Lower lobe of right lung (tissue), 2 donors: ENCODE data around the gene STMN1. TPM values are rescaled to one million over a fixed set of nuclear protein-coding genes. Genes with fewer than 3 reads are reported as not detected.

Experiments
- ATAC-seq, 2 donors: fragments of 200-7000 bp; cut with Tn5 transposase; one replicate each; pipeline ENCODE4 v1.9.1; 2020 to 2022; ENCODE audit warnings: mild to moderate bottlenecking in 2 of 2, moderate library complexity in 2 of 2
- DNase-seq: peaks from one replicate; pipeline ENCODE4 v3.0.0-alpha.2; 2020
- H3K27ac ChIP-seq: fragments of 200-600 bp; one replicate; pipeline ENCODE4 v1.8.0; 2022
- H3K27me3 ChIP-seq: fragments of 200-600 bp; one replicate; pipeline ENCODE4 v1.8.0; 2022; ENCODE audit warnings: low read depth
- H3K36me3 ChIP-seq: fragments of 200-600 bp; one replicate; pipeline ENCODE4 v1.8.0; 2022; ENCODE audit warnings: mild to moderate bottlenecking
- H3K4me1 ChIP-seq: fragments of 200-600 bp; one replicate; pipeline ENCODE4 v1.8.0; 2022
- H3K4me3 ChIP-seq: fragments of 200-600 bp; one replicate; pipeline ENCODE4 v1.8.0; 2022; ENCODE audit warnings: mild to moderate bottlenecking
- H3K9me3 ChIP-seq: fragments of 200-600 bp; one replicate; pipeline ENCODE4 v1.8.0; 2022
- intact Hi-C: fragments of 100-400 bp; cut with DNase I; formaldehyde crosslinking; loops from one replicate; pipeline ENCODE4 v1.11.0; 2022
- total RNA-seq: library from RNA; stranded (reverse); fragmentation: NEBNext Ultra II Directional; extraction: Animal tissue kit (Norgen Biotek cat#: 25700); gene quantifications from one replicate; pipeline ENCODE4 v1.2.1, GENCODE V29; 2021
- TF ChIP-seq, protein P1 (sequence below): fragments of 200-600 bp; IDR thresholded peaks from one replicate; pipeline ENCODE4 v1.8.0; 2022; ENCODE audit warnings: antibody characterized with exemption, mild to moderate bottlenecking
- donor health status: DM: no; HTN: yes; CAD: no; lungs with severe emphysema.

The STMN1 gene
- total RNA-seq, 1 donor from 2014 or later: 56.6 TPM

DNA sequence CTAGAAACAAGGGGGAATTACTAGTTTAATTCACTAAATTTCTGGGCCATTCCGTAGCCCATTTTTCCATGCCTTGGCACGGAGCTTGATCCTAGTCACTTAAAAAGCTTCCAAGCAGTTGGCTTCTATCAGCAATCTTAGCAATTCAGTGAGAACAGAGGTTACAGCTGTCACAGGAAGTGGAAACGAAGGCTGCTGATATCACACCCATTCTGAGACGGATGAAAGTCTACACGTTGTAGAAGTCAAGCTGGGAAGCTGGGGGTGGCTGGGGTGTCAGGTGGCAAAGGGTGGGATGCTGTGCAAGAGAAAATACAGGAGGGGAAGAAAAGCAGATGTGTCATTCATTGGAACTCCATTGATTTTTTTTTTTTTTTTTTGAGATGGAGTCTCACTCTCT lies 11.8 kb upstream of the STMN1 start:
- intact Hi-C loops: no loop called here
- Histone ChIP-seq H3K36me3 (no peaks in the 10 kb centered on the region), H3K9me3 (no peaks in the 10 kb centered on the region), H3K4me3 (no peak overlapping the region), H3K27ac (no peak overlapping the region), H3K27me3 (no peaks in the 10 kb centered on the region), H3K4me1 (peaks cover 18% of the 10 kb centered on the region)
- DNase-seq (no peak), ATAC-seq (no peak)
- TF ChIP-seq, protein P1, sequence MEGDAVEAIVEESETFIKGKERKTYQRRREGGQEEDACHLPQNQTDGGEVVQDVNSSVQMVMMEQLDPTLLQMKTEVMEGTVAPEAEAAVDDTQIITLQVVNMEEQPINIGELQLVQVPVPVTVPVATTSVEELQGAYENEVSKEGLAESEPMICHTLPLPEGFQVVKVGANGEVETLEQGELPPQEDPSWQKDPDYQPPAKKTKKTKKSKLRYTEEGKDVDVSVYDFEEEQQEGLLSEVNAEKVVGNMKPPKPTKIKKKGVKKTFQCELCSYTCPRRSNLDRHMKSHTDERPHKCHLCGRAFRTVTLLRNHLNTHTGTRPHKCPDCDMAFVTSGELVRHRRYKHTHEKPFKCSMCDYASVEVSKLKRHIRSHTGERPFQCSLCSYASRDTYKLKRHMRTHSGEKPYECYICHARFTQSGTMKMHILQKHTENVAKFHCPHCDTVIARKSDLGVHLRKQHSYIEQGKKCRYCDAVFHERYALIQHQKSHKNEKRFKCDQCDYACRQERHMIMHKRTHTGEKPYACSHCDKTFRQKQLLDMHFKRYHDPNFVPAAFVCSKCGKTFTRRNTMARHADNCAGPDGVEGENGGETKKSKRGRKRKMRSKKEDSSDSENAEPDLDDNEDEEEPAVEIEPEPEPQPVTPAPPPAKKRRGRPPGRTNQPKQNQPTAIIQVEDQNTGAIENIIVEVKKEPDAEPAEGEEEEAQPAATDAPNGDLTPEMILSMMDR: no peak

DNA sequence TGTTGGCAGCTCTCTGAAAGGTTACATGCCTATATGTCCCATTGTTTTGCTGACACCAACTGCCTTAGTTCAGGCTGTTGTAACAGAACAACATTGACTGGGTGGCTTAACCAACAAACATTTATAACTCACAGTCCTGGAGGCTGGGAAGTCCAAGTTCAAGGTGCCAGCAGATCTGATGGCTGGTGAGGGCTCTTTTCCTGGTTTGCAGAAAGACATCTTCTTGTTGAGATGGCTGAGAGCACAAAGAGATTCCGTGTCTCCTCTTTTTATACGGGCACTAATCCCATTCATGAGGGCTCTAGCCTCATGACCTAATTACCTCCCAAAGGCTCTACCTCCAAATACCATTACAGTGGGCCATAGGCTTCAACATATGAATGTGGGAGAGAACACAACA lies 10.2 kb upstream of the STMN1 start:
- H3K4me3 ChIP-seq: no peak overlapping the region
- H3K27me3 ChIP-seq: no peaks in the 10 kb centered on the region
- no peaks in the 10 kb centered on the region for H3K9me3 ChIP-seq
- peaks cover 8% of the 10 kb centered on the region for H3K4me1 ChIP-seq
- DNase-seq: no peak
- intact Hi-C loops: no loop called here
- no peaks in the 10 kb centered on the region for H3K36me3 ChIP-seq
- TF ChIP-seq, protein P1: no peak
- ATAC-seq: no peak
- no peak overlapping the region for H3K27ac ChIP-seq

DNA sequence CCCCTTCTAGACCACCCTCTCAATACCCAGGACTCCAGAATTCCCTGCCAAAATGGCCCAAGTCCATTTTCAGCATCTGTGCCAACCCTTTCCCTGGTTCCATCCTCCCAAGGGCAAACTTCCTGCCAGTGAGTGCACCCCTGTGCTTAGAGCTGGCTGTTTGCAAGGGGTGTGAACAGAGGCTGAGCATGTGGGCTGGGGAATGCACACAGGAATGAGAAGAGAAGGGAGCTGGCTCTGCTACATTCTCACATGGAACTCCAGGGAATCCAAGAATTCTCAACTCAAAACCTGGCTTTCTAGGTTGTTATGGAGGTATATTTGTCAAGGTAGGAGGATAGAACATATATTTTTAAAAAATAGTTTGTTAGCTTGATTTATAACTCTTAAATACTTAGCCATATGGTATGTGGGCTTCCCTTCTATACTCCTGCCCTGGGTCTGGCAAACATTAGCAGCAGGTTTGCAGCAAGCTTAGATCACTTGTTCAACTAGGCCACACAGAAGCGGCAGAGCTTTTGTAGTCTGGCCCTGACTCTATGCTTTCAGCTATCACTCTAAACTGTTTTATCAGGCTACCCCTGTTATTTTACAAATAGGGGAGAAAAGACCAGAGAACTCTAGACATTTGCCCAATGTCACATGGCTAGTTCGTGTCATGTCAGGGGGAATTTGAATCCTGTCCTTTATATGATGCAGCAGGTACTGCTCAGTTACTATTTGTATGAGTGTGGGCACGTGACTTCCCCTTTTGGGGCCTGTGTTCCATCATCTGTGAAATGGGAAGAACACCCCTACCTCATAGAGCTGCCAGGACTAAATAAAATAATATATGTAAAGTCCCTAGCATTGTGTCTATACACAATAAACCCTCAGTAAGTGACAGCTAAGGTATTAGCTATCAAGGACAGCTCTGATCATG lies 8.1 kb upstream of the STMN1 start:
- no peak for DNase-seq
- peaks cover 8% of the 10 kb centered on the region for H3K4me1 ChIP-seq
- peak; percentile 68 to 83 for ATAC-seq

DNA sequence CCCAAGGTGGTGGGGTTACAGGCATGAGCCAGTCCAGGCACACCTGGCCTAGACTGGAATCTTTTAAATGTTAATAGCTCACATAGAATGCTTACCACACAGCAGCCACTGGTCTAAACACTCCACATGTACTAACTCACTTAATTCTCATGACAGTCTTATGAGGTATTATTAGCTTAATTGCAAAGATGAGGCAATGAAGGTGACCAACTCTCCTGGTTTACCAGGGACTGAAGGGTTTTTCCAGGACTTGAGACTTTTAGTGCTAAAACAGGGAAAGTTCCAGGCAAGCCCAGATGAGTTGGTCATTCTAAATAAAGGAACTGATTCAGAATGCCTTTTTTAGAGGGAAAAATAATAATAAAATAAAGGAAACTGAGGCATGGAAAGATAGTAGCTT lies 7.0 kb upstream of the STMN1 start:
- Histone ChIP-seq H3K27me3 (no peaks in the 10 kb centered on the region), H3K27ac (no peak overlapping the region), H3K4me1 (peaks cover 7% of the 10 kb centered on the region), H3K36me3 (no peaks in the 10 kb centered on the region), H3K4me3 (no peak overlapping the region), H3K9me3 (no peaks in the 10 kb centered on the region)
- intact Hi-C loops: no loop called here
- TF ChIP-seq, protein P1: no peak
- DNase-seq (no peak), ATAC-seq (no peak)

More for the DNA sequence above, 8.1 kb upstream of the STMN1 start:
- Histone ChIP-seq H3K9me3 (no peaks in the 10 kb centered on the region), H3K36me3 (no peaks in the 10 kb centered on the region), H3K4me3 (no peak overlapping the region), H3K27ac (peak overlapping the region; percentile 13), H3K27me3 (no peaks in the 10 kb centered on the region)
- TF ChIP-seq, protein P1: no peak
- intact Hi-C loops: no loop called here

DNA sequence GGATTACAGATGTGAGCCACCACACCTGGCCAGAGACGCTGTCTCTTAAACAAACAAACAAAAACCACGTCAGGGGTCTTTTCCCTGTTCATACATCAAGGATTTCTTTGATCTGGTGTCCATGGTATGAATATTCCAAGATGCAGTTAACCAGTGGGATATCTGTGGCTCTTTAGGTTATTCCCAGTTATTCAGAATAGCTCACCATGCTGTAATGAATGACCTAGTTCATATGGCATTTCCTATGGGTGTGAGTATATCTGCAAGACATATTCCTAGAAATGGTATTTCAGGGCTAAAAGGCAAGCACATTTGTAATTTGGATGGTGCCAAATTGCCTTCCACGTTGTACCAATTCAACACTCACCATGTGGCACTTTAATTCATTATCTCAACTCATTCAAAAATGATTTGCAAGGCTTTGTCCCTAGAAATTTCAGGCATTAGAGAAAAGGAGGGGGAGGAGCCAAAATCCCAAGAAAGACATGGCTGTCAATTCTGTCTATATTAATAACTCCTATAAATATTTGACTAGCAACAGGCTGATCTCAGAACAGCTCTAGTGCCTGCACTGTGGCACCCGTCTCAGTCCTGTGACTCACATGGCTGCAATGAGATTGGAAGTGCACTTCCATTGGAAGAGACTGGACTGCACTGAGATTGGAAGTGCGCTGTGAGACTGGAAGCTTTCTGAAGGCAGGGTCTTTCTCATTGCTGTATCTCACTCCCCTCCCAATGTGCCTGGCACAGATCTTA lies 6.0 kb upstream of the STMN1 start:
- no peak for DNase-seq
- TF ChIP-seq, protein P1: no peak
- no peaks in the 10 kb centered on the region for H3K4me1 ChIP-seq
- H3K4me3 ChIP-seq: no peak overlapping the region
- H3K27ac ChIP-seq: no peak overlapping the region
- no peak for ATAC-seq
- H3K36me3 ChIP-seq: no peaks in the 10 kb centered on the region
- H3K27me3 ChIP-seq: no peaks in the 10 kb centered on the region
- intact Hi-C loops: no loop called here
- no peaks in the 10 kb centered on the region for H3K9me3 ChIP-seq
